ENCODE measurements around the gene EID1.

GRCh38 chr15:48891232-48891765 is 13.4 kb downstream of the EID1 start:
- TF ChIP-seq POLR2AphosphoS5 (IDR thresholded peaks at IDR 0.05; ENCODE audit: low read depth): no peak
- TF ChIP-seq CTCF (IDR thresholded peaks at IDR 0.05; ENCODE audit: insufficient read depth, low read length): no peak
- no peak for TF ChIP-seq GABPA (IDR thresholded peaks at IDR 0.05; ENCODE audit: low read depth)
- no peak for TF ChIP-seq REST (IDR thresholded peaks at IDR 0.05; ENCODE audit: insufficient replicate concordance, low read depth)

Data from HL-60 (cell line).